ENCODE data around the gene MTR. TPM values are rescaled to one million over a fixed set of nuclear protein-coding genes. Genes with fewer than 3 reads are reported as not detected.

The MTR gene
- total RNA-seq, 2 experiments from 2014 or later, result 22.3 to 63.8 TPM

DNA sequence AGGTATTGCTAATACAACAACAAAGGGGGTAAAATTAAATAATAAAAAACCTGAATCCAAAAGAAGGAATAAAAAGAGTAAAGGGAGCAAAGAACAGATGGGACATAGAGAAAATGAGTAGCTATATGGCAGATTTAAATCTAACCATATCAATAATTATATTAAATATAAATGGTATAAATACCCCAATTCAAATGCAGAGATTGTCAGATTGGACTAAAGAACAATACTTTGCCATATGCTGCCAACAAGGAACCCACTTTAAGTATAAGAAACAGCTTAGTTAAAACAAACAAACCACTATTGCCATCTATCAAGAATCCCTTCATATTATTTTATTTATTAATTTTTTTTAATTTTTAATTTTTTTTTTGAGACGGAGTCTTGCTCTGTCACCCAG is 122.4 kb downstream of the MTR start:
- no peaks in the 10 kb centered on the region for H3K4me1 ChIP-seq (ENCODE audit: insufficient read depth, low read length, poor library complexity, severe bottlenecking)
- no peaks in the 10 kb centered on the region for H3K79me2 ChIP-seq (ENCODE audit: insufficient read depth, low read depth, low read length)
- intact Hi-C loops (cut with micrococcal nuclease; ENCODE audit: unreplicated experiment), result no loop called here
- ChIA-PET CTCF (ENCODE audit: unreplicated experiment) (no interaction called here), POLR2A (no interaction called here)
- H3K9me2 ChIP-seq (ENCODE audit: insufficient read depth, low read length), result no peaks in the 10 kb centered on the region
- no peak overlapping the region for H3K4me2 ChIP-seq (ENCODE audit: low read length)
- H4K20me1 ChIP-seq (ENCODE audit: insufficient read depth, low read length), result no peaks in the 10 kb centered on the region
- H3K4me3 ChIP-seq (ENCODE audit: low read depth, low read length, poor library complexity, severe bottlenecking), result no peak overlapping the region
- no peak for TF ChIP-seq EZH2phosphoT487 (IDR thresholded peaks at IDR 0.05; ENCODE audit: borderline replicate concordance, low read depth, low read length)
- TF ChIP-seq, protein P1, sequence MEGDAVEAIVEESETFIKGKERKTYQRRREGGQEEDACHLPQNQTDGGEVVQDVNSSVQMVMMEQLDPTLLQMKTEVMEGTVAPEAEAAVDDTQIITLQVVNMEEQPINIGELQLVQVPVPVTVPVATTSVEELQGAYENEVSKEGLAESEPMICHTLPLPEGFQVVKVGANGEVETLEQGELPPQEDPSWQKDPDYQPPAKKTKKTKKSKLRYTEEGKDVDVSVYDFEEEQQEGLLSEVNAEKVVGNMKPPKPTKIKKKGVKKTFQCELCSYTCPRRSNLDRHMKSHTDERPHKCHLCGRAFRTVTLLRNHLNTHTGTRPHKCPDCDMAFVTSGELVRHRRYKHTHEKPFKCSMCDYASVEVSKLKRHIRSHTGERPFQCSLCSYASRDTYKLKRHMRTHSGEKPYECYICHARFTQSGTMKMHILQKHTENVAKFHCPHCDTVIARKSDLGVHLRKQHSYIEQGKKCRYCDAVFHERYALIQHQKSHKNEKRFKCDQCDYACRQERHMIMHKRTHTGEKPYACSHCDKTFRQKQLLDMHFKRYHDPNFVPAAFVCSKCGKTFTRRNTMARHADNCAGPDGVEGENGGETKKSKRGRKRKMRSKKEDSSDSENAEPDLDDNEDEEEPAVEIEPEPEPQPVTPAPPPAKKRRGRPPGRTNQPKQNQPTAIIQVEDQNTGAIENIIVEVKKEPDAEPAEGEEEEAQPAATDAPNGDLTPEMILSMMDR (conservative IDR thresholded peaks at IDR 0.05; ENCODE audit: low read length), result no peak
- DNase-seq (ENCODE audit: low spot score), result no peak
- H3K9me3 ChIP-seq (ENCODE audit: low read length), result peaks cover 10% of the 10 kb centered on the region; the same call in 1 of the 2 replicates
- no peak overlapping the region for H3K27ac ChIP-seq (ENCODE audit: low read depth, low read length, poor library complexity, severe bottlenecking)
- BruUV-seq (replicated peaks), result no TSS peak
- H2AFZ ChIP-seq (ENCODE audit: low read length), result no peak overlapping the region
- H3K36me3 ChIP-seq (ENCODE audit: insufficient read depth, low read length), result no peaks in the 10 kb centered on the region

DNA sequence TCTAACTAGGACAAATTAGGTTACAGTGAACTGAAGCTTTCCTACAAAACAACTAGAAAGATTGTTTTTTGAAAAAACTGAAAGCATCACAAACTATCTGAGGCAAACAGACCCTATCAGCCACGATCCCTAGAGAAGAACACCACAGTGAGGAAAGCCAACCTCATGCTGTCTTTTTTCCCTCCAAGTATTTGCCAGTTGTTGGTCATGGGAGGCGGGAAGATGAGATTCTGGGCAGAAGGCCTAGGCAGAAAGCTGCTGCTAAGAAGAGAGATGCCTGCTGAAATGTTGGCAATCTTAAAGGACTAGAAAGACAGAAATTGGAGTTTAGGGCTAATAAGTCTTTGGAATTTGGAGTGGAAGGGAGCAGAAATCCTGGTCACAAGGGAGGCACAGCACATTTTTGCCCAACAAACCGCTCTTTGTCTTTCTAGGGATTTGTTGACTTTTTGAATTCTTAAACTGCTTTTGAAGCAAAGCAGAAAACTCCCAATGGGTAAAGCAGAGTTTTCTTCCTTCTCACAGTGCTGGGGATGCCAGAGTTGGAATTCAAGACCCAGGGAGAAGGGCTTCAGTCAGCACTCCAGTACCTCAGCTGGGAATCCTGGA is 125.3 kb downstream of the MTR start:
- intact Hi-C loops (cut with micrococcal nuclease; ENCODE audit: unreplicated experiment), result no loop called here
- H3K9me2 ChIP-seq (ENCODE audit: insufficient read depth, low read length), result no peaks in the 10 kb centered on the region
- H3K4me3 ChIP-seq (ENCODE audit: low read depth, low read length, poor library complexity, severe bottlenecking), result no peak overlapping the region
- POLR2A ChIA-PET, result interaction anchor here (1.8 kb wide), 1 partner anchor 21 kb away, joined by 5 read pairs; no protein-coding TSS in a partner anchor
- CTCF ChIA-PET (ENCODE audit: unreplicated experiment), result no interaction called here
- no peak overlapping the region for H3K27ac ChIP-seq (ENCODE audit: low read depth, low read length, poor library complexity, severe bottlenecking)
- H3K4me1 ChIP-seq (ENCODE audit: insufficient read depth, low read length, poor library complexity, severe bottlenecking), result no peaks in the 10 kb centered on the region
- H3K9me3 ChIP-seq (ENCODE audit: low read length), result peaks cover 10% of the 10 kb centered on the region; the same call in 1 of the 2 replicates
- DNase-seq (ENCODE audit: low spot score), result no peak
- no TSS peak for BruUV-seq (replicated peaks)
- no peaks in the 10 kb centered on the region for H3K36me3 ChIP-seq (ENCODE audit: insufficient read depth, low read length)
- no peak for TF ChIP-seq EZH2phosphoT487 (IDR thresholded peaks at IDR 0.05; ENCODE audit: borderline replicate concordance, low read depth, low read length)
- TF ChIP-seq, protein P1 (conservative IDR thresholded peaks at IDR 0.05; ENCODE audit: low read length), result no peak
- H2AFZ ChIP-seq (ENCODE audit: low read length), result no peak overlapping the region
- no peaks in the 10 kb centered on the region for H3K79me2 ChIP-seq (ENCODE audit: insufficient read depth, low read depth, low read length)
- no peak overlapping the region for H3K4me2 ChIP-seq (ENCODE audit: low read length)
- no peaks in the 10 kb centered on the region for H4K20me1 ChIP-seq (ENCODE audit: insufficient read depth, low read length)

DNA sequence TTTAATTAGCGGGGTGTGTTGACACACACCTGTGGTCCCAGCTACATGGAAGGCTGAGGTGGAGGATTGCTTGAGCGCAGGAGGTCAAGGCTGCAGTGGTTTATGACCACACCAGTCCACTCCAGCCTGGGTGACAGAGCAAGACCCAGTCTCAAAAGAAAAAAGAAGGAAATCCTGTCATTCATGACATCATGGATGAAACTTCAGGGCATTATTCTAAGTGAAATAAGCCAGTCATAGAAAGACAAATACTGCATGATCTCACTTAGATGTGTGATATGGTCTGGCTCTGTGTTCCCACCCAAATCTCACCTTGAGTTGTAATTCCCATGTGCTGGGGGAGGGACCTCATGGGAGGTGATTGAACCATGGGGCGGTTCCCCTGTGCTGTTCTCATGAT is 126.5 kb downstream of the MTR start:
- H3K9me3 ChIP-seq (ENCODE audit: low read length), result peaks cover 5% of the 10 kb centered on the region; the same call in 1 of the 2 replicates
- no peaks in the 10 kb centered on the region for H3K9me2 ChIP-seq (ENCODE audit: insufficient read depth, low read length)
- H3K4me3 ChIP-seq (ENCODE audit: low read depth, low read length, poor library complexity, severe bottlenecking), result no peak overlapping the region
- POLR2A ChIA-PET, result no interaction called here
- intact Hi-C loops (cut with micrococcal nuclease; ENCODE audit: unreplicated experiment), result no loop called here
- H3K4me2 ChIP-seq (ENCODE audit: low read length), result no peak overlapping the region
- H3K4me1 ChIP-seq (ENCODE audit: insufficient read depth, low read length, poor library complexity, severe bottlenecking), result no peaks in the 10 kb centered on the region
- H4K20me1 ChIP-seq (ENCODE audit: insufficient read depth, low read length), result no peaks in the 10 kb centered on the region
- TF ChIP-seq, protein P1 (conservative IDR thresholded peaks at IDR 0.05; ENCODE audit: low read length), result no peak
- TF ChIP-seq EZH2phosphoT487 (IDR thresholded peaks at IDR 0.05; ENCODE audit: borderline replicate concordance, low read depth, low read length), result no peak
- H3K36me3 ChIP-seq (ENCODE audit: insufficient read depth, low read length), result no peaks in the 10 kb centered on the region
- no peaks in the 10 kb centered on the region for H3K79me2 ChIP-seq (ENCODE audit: insufficient read depth, low read depth, low read length)
- CTCF ChIA-PET (ENCODE audit: unreplicated experiment), result no interaction called here
- H2AFZ ChIP-seq (ENCODE audit: low read length), result no peak overlapping the region
- DNase-seq (ENCODE audit: low spot score), result no peak
- no peak overlapping the region for H3K27ac ChIP-seq (ENCODE audit: low read depth, low read length, poor library complexity, severe bottlenecking)
- BruUV-seq (replicated peaks), result no TSS peak

Data from OCI-LY7 (cell line).